ENCODE data around the gene FARSB.

Gene FARSB

GRCh38 chr2:222651718-222652418, 4.0 kb downstream of the FARSB start:
- CTCF ChIA-PET = no interaction called here
- TF ChIP-seq SUZ12 (IDR thresholded peaks at IDR 0.05) = no peak
- TF ChIP-seq PKNOX1 (IDR thresholded peaks at IDR 0.05) = no peak
- TF ChIP-seq FOXA1 (IDR thresholded peaks at IDR 0.05) = no peak
- no peak for DNase-seq (ENCODE audit: extremely low spot score)
- POLR2A ChIA-PET = interaction anchor here (1.0 kb wide), 1 partner anchor 384 kb away, joined by 3 read pairs; no protein-coding TSS in a partner anchor

- POLR2A ChIA-PET = no interaction called here
- CTCF ChIA-PET = no interaction called here
- TF ChIP-seq NFRKB (IDR thresholded peaks at IDR 0.05) (no peak), PKNOX1 (IDR thresholded peaks at IDR 0.05) (no peak), FOXM1 (IDR thresholded peaks at IDR 0.05; ENCODE audit: borderline replicate concordance) (no peak)
- no peak for DNase-seq (ENCODE audit: extremely low spot score)
These were observed 6.1 kb downstream of the FARSB start for GRCh38 chr2:222649801-222650200.

GRCh38 chr2:222646008-222646407, 9.9 kb downstream of the FARSB start:
- ChIA-PET CTCF (no interaction called here), POLR2A (no interaction called here)
- no peak for DNase-seq (ENCODE audit: extremely low spot score)
- TF ChIP-seq SP1 (IDR thresholded peaks at IDR 0.05) (no peak), ELF4 (IDR thresholded peaks at IDR 0.05) (no peak), FOXK2 (IDR thresholded peaks at IDR 0.05) (no peak), ZNF384 (IDR thresholded peaks at IDR 0.05) (no peak), PKNOX1 (IDR thresholded peaks at IDR 0.05) (no peak), BHLHE40 (IDR thresholded peaks at IDR 0.05; ENCODE audit: borderline replicate concordance) (no peak), LEF1 (IDR thresholded peaks at IDR 0.05; ENCODE audit: borderline replicate concordance) (no peak), SUZ12 (IDR thresholded peaks at IDR 0.05) (no peak), NFRKB (IDR thresholded peaks at IDR 0.05) (no peak), FOXM1 (IDR thresholded peaks at IDR 0.05; ENCODE audit: borderline replicate concordance) (no peak), ARNT (IDR thresholded peaks at IDR 0.05) (no peak), L3MBTL2 (conservative IDR thresholded peaks at IDR 0.05) (no peak), TARDBP (IDR thresholded peaks at IDR 0.05) (no peak), FOXA1 (IDR thresholded peaks at IDR 0.05) (no peak), HDGF (IDR thresholded peaks at IDR 0.05; ENCODE audit: borderline replicate concordance) (no peak)

- no peak for DNase-seq (ENCODE audit: extremely low spot score)
- TF ChIP-seq ELF4 (IDR thresholded peaks at IDR 0.05) (no peak), SUZ12 (IDR thresholded peaks at IDR 0.05) (no peak), FOXK2 (IDR thresholded peaks at IDR 0.05) (no peak), SP1 (IDR thresholded peaks at IDR 0.05) (no peak), ARNT (IDR thresholded peaks at IDR 0.05) (no peak), BHLHE40 (IDR thresholded peaks at IDR 0.05; ENCODE audit: borderline replicate concordance) (no peak), TARDBP (IDR thresholded peaks at IDR 0.05) (no peak), CTBP1 (IDR thresholded peaks at IDR 0.05; ENCODE audit: borderline replicate concordance) (no peak), HDGF (IDR thresholded peaks at IDR 0.05; ENCODE audit: borderline replicate concordance) (no peak), LEF1 (IDR thresholded peaks at IDR 0.05; ENCODE audit: borderline replicate concordance) (no peak), L3MBTL2 (conservative IDR thresholded peaks at IDR 0.05) (no peak), PKNOX1 (IDR thresholded peaks at IDR 0.05) (no peak), NFRKB (IDR thresholded peaks at IDR 0.05) (no peak), FOXM1 (IDR thresholded peaks at IDR 0.05; ENCODE audit: borderline replicate concordance) (no peak), FOXA1 (IDR thresholded peaks at IDR 0.05) (no peak), ZNF384 (IDR thresholded peaks at IDR 0.05) (no peak)
- CTCF ChIA-PET = no interaction called here
- POLR2A ChIA-PET = no interaction called here
These were observed 12.8 kb downstream of the FARSB start for GRCh38 chr2:222643134-222643533.

- DNase-seq (ENCODE audit: extremely low spot score) = no peak
- ChIA-PET POLR2A (no interaction called here), CTCF (no interaction called here)
- no peak for TF ChIP-seq ELF4 (IDR thresholded peaks at IDR 0.05)
- no peak for TF ChIP-seq BHLHE40 (IDR thresholded peaks at IDR 0.05; ENCODE audit: borderline replicate concordance)
- TF ChIP-seq SP1 (IDR thresholded peaks at IDR 0.05) = no peak
- TF ChIP-seq LEF1 (IDR thresholded peaks at IDR 0.05; ENCODE audit: borderline replicate concordance) = no peak
- TF ChIP-seq CTBP1 (IDR thresholded peaks at IDR 0.05; ENCODE audit: borderline replicate concordance) = no peak
- TF ChIP-seq FOXK2 (IDR thresholded peaks at IDR 0.05) = no peak
- no peak for TF ChIP-seq FOXA1 (IDR thresholded peaks at IDR 0.05)
- TF ChIP-seq FOXM1 (IDR thresholded peaks at IDR 0.05; ENCODE audit: borderline replicate concordance) = no peak
- TF ChIP-seq ZNF384 (IDR thresholded peaks at IDR 0.05) = no peak
- TF ChIP-seq NFRKB (IDR thresholded peaks at IDR 0.05) = no peak
- TF ChIP-seq PKNOX1 (IDR thresholded peaks at IDR 0.05) = no peak
- TF ChIP-seq TARDBP (IDR thresholded peaks at IDR 0.05) = no peak
- no peak for TF ChIP-seq L3MBTL2 (conservative IDR thresholded peaks at IDR 0.05)
- TF ChIP-seq HDGF (IDR thresholded peaks at IDR 0.05; ENCODE audit: borderline replicate concordance) = no peak
- TF ChIP-seq ARNT (IDR thresholded peaks at IDR 0.05) = no peak
These were observed 14.6 kb downstream of the FARSB start for GRCh38 chr2:222641336-222641735.
